Peyer's patch (tissue), 4 donors: ENCODE measurements around the gene CRK. TPM values are rescaled to one million over a fixed set of nuclear protein-coding genes. Genes with fewer than 3 reads are reported as not detected.

Source experiments
- DNase-seq, 3 donors: peaks; one replicate each; pipeline ENCODE4 v3.0.0-alpha.2; 2017 to 2019
- H3K27ac ChIP-seq, 4 donors: fragments of 200-600 bp; sonication (generic); one replicate each; pipeline ENCODE4 v1.5.1; 2016 to 2019
- H3K27me3 ChIP-seq, 2 donors: fragments of 200-600 bp; sonication (generic); one replicate each; pipeline ENCODE4 v1.5.1; 2019
- H3K36me3 ChIP-seq, 3 donors: fragments of 200-600 bp; sonication (generic); one replicate each; pipeline ENCODE4 v1.5.1; 2016 to 2019
- H3K4me1 ChIP-seq, 4 donors: fragments of 200-600 bp; sonication (generic); one replicate each; pipeline ENCODE4 v1.5.1; 2016 to 2019
- H3K4me3 ChIP-seq, 4 donors: fragments of 200-600 bp; sonication (generic); 1 replicate in 3 of 4; 2 replicates in 1 of 4; pipeline ENCODE4 v1.5.1; 2016 to 2019; ENCODE audit warnings: mild to moderate bottlenecking in 1 of 4
- H3K9me3 ChIP-seq, 4 donors: fragments of 200-600 bp; sonication (generic); one replicate each; pipeline ENCODE4 v1.5.1; 2016 to 2019; ENCODE audit warnings: mild to moderate bottlenecking in 1 of 4
- POLR2A ChIP-seq, 2 donors: fragments of 450-650 bp; IDR thresholded peaks; one replicate each; pipeline ENCODE4 v1.5.1; 2017; ENCODE audit warnings: antibody characterized with exemption in 2 of 2, mild to moderate bottlenecking in 2 of 2, moderate library complexity in 2 of 2
- total RNA-seq, 4 donors: library from RNA; depleted of rRNA; stranded (reverse); fragments of >200 nt; gene quantifications; one replicate each; pipeline ENCODE4 v1.1.0, GENCODE V29; 2016
- TF ChIP-seq, protein P1 (sequence below), 6 experiments: fragments of 450-650 bp in 4 of 6; fragments of 200-600 bp in 2 of 6; sonication (generic) in 1 of 6; IDR thresholded peaks; one replicate each; pipeline ENCODE4 v1.5.1; 2017 to 2019; ENCODE audit warnings: antibody characterized with exemption in 6 of 6, mild to moderate bottlenecking in 3 of 6, moderate library complexity in 1 of 6

Gene CRK
- total RNA-seq, 4 donors from 2014 or later = 33.0 to 66.2 (median 59.5) TPM

GRCh38 chr17:1431631-1432104 is 24.4 kb downstream of the CRK start:
- Histone ChIP-seq H3K36me3 (peaks cover 0 to 40% (median 0%) of the 10 kb centered on the region in 3 donors), H3K4me3 (no peak overlapping the region), H3K9me3 (no peaks in the 10 kb centered on the region), H3K4me1 (peaks cover 0 to 24% (median 0%) of the 10 kb centered on the region in 4 donors), H3K27me3 (no peaks in the 10 kb centered on the region), H3K27ac (no peak overlapping the region)
- no peak for DNase-seq
- no peak for TF ChIP-seq POLR2A (IDR thresholded peaks at IDR 0.05)
- TF ChIP-seq, protein P1, sequence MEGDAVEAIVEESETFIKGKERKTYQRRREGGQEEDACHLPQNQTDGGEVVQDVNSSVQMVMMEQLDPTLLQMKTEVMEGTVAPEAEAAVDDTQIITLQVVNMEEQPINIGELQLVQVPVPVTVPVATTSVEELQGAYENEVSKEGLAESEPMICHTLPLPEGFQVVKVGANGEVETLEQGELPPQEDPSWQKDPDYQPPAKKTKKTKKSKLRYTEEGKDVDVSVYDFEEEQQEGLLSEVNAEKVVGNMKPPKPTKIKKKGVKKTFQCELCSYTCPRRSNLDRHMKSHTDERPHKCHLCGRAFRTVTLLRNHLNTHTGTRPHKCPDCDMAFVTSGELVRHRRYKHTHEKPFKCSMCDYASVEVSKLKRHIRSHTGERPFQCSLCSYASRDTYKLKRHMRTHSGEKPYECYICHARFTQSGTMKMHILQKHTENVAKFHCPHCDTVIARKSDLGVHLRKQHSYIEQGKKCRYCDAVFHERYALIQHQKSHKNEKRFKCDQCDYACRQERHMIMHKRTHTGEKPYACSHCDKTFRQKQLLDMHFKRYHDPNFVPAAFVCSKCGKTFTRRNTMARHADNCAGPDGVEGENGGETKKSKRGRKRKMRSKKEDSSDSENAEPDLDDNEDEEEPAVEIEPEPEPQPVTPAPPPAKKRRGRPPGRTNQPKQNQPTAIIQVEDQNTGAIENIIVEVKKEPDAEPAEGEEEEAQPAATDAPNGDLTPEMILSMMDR (IDR thresholded peaks at IDR 0.05) = no peak

DNA sequence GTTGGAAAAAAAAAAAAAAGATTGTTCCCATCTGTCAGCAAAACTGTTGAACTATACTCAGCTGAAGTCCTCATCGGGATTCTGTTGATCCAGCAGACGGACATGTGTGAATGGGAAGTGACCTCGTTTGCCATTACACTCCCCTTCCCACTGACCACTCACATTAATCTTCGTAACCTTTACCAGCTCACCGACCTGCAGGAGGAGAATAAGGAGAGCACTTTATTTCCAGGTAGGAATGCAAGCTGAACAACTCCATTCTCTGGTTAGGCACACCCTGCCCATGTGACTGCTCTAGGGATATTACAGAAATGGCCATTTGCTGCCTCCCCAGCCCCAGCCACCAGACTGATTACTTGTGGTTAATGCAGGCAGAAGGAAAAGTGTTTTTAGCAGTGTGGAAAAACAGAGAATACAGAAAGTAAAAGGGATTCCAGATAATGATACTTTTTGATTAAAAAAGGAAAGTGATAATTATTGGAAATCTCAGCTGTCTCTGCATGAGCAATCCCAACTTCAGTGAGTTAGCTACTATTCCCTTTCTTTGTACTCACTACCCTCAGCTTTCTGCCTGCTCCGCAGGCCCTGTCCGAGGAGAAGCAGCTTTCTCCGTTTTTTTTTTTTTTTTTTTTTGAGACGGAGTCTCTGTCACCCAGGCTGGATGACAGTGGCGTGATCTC is 32.4 kb downstream of the CRK start:
- Histone ChIP-seq H3K27ac (no peak overlapping the region), H3K4me1 (peaks cover 0 to 5% (median 0%) of the 10 kb centered on the region in 4 donors), H3K9me3 (no peaks in the 10 kb centered on the region), H3K4me3 (no peak overlapping the region), H3K27me3 (no peaks in the 10 kb centered on the region), H3K36me3 (peaks cover 0 to 70% (median 0%) of the 10 kb centered on the region in 3 donors)
- TF ChIP-seq, protein P1 (IDR thresholded peaks at IDR 0.05) = no peak
- no peak for TF ChIP-seq POLR2A (IDR thresholded peaks at IDR 0.05)
- DNase-seq = no peak

GRCh38 chr17:1422885-1423284 is 33.1 kb downstream of the CRK start:
- TF ChIP-seq, protein P1 (IDR thresholded peaks at IDR 0.05) = no peak
- Histone ChIP-seq H3K27me3 (no peaks in the 10 kb centered on the region), H3K27ac (no peak overlapping the region), H3K36me3 (peaks cover 0 to 70% (median 0%) of the 10 kb centered on the region in 3 donors), H3K4me3 (no peak overlapping the region), H3K9me3 (no peaks in the 10 kb centered on the region), H3K4me1 (no peaks in the 10 kb centered on the region)
- no peak for DNase-seq

DNA sequence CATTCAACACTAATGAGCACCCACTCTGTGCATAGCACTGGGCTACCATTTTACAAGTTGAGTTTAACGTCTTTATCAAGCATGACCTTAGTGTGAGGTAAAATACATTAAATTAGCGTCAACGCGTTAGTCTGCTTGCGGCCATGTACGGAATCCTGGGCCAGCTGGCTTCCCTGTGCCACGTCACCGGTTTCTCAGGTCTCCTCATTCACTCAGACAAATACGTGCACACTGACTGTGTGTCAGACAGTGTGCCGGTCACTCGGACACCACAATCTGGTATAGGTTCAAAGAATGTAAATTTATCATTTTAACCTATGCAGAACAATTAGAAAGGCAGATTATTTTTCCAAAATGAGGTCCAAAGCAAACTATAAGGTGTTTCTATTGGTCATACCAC is 34.6 kb downstream of the CRK start:
- Histone ChIP-seq H3K27ac (no peak overlapping the region), H3K4me1 (no peaks in the 10 kb centered on the region), H3K9me3 (no peaks in the 10 kb centered on the region), H3K27me3 (no peaks in the 10 kb centered on the region), H3K36me3 (peaks cover 0 to 71% (median 0%) of the 10 kb centered on the region in 3 donors), H3K4me3 (no peak overlapping the region)
- no peak for DNase-seq
- TF ChIP-seq, protein P1 (IDR thresholded peaks at IDR 0.05) = no peak
- TF ChIP-seq POLR2A (IDR thresholded peaks at IDR 0.05) = no peak

DNA sequence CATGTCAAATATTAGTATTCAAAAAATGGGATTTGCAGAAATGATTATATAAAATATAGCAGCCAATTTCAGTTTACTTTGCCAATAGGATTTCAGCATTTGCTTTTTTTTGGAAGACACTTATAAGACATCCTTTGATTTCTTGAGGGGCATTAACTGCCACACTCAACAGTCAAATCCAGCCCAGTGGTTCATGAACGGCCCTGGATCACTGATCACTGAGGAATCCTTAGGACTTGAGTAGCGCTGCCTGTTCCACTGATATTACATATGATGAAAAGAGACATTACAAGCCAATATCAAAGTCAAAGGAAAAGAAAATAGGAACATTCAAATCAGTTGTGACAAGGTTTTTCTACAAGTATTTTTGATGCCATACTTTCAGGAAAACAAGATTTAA is 35.1 kb downstream of the CRK start:
- H3K9me3 ChIP-seq = no peaks in the 10 kb centered on the region
- no peak overlapping the region for H3K4me3 ChIP-seq
- DNase-seq = no peak
- H3K4me1 ChIP-seq = no peaks in the 10 kb centered on the region
- TF ChIP-seq, protein P1 (IDR thresholded peaks at IDR 0.05) = no peak
- no peak for TF ChIP-seq POLR2A (IDR thresholded peaks at IDR 0.05)
- H3K27ac ChIP-seq = no peak overlapping the region
- H3K36me3 ChIP-seq = peaks cover 0 to 71% (median 0%) of the 10 kb centered on the region in 3 donors
- H3K27me3 ChIP-seq = no peaks in the 10 kb centered on the region
